Transverse colon (tissue), 4 donors: ENCODE data around the gene ARMCX2.

Source experiments
- EP300 ChIP-seq: sonication (generic); formaldehyde crosslinking; IDR thresholded peaks from one replicate; pipeline ENCODE4 v1.6.1; 2017; ENCODE audit warnings: antibody characterized with exemption, low read depth
- POLR2A ChIP-seq: fragments of 450-650 bp; IDR thresholded peaks from one replicate; pipeline ENCODE4 v1.6.1; 2016; ENCODE audit warnings: antibody characterized with exemption, mild to moderate bottlenecking, moderate library complexity
- POLR2AphosphoS5 ChIP-seq, 3 donors: sonication (generic); formaldehyde crosslinking; IDR thresholded peaks; one replicate each; pipeline ENCODE4 v1.6.1; 2016; ENCODE audit warnings: antibody characterized with exemption in 3 of 3
- TF ChIP-seq, protein P1 (sequence below), 5 experiments: fragments of 200-600 bp in 3 of 5; fragments of 450-650 bp in 2 of 5; sonication (generic) in 3 of 5; IDR thresholded peaks; 1 replicate in 2 of 5; 2 replicates in 3 of 5; pipeline ENCODE4 v1.5.1; 2016 to 2017; ENCODE audit warnings: antibody characterized with exemption in 5 of 5, inconsistent platforms in 3 of 5, mild to moderate bottlenecking in 2 of 5, moderate library complexity in 1 of 5

DNA sequence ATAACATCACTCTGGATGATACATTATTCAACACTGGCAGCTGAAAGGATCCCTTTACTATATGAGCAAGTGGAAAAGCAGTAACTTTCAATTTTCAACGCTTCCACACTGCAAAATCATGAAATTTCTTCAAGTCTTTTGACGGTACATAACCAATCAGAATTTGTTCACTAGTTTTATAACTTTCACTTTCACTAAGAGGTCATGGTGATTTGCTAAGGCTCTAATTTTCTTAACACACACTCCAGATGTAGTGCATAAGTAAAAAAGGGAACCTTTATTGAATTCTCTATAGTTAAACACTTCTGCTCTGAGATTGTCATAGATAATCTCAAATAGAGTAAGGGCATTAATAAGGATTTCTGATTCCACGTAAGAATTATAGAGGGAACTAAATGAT lies 4.1 kb downstream of the ARMCX2 start:
- TF ChIP-seq, protein P1, sequence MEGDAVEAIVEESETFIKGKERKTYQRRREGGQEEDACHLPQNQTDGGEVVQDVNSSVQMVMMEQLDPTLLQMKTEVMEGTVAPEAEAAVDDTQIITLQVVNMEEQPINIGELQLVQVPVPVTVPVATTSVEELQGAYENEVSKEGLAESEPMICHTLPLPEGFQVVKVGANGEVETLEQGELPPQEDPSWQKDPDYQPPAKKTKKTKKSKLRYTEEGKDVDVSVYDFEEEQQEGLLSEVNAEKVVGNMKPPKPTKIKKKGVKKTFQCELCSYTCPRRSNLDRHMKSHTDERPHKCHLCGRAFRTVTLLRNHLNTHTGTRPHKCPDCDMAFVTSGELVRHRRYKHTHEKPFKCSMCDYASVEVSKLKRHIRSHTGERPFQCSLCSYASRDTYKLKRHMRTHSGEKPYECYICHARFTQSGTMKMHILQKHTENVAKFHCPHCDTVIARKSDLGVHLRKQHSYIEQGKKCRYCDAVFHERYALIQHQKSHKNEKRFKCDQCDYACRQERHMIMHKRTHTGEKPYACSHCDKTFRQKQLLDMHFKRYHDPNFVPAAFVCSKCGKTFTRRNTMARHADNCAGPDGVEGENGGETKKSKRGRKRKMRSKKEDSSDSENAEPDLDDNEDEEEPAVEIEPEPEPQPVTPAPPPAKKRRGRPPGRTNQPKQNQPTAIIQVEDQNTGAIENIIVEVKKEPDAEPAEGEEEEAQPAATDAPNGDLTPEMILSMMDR (IDR thresholded peaks at IDR 0.05): no peak
- TF ChIP-seq EP300: no peak
- no peak for TF ChIP-seq POLR2A
- TF ChIP-seq POLR2AphosphoS5 (IDR thresholded peaks at IDR 0.05): no peak
